ENCODE measurements around the gene ZBTB40. TPM values are rescaled to one million over a fixed set of nuclear protein-coding genes. Genes with fewer than 3 reads are reported as not detected.

The ZBTB40 gene
- total RNA-seq, 4 donors from 2014 or later, result 13.8 to 21.1 (median 18.4) TPM

DNA sequence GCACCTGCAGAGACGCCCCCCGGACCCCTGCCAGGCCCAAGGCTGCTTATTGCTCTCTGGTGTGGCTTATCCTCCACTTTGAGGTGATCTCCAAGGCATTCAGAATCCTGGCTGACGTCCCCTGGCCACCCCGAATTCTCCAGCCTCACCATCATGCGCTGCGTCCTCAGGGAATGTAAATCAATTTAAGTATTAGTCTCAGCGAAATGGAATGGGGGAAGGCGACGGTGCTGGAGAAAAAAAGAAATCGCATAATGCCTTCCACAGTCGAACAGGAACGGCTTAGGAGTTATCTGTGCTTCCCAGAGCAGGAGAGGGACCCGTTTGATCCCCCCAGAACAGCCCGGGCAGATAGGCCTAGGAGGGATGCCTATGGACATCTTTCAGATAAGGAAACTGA lies 114.5 kb downstream of the ZBTB40 start:
- no peaks in the 10 kb centered on the region for H3K36me3 ChIP-seq
- DNase-seq (ENCODE audit: extremely low spot score), result no peak
- H3K27ac ChIP-seq (replicated peaks in 1 of 4), result no peak overlapping the region
- intact Hi-C loops (cut with DNase I), result no loop called here
- H3K27me3 ChIP-seq, result peaks cover 0 to 92% (median 16%) of the 10 kb centered on the region in 4 donors
- TF ChIP-seq POLR2A (IDR thresholded peaks at IDR 0.05; ENCODE audit: low read depth) (no peak), POLR2AphosphoS5 (IDR thresholded peaks at IDR 0.05) (no peak), EP300 (IDR thresholded peaks at IDR 0.05) (no peak)
- TF ChIP-seq, protein P1, sequence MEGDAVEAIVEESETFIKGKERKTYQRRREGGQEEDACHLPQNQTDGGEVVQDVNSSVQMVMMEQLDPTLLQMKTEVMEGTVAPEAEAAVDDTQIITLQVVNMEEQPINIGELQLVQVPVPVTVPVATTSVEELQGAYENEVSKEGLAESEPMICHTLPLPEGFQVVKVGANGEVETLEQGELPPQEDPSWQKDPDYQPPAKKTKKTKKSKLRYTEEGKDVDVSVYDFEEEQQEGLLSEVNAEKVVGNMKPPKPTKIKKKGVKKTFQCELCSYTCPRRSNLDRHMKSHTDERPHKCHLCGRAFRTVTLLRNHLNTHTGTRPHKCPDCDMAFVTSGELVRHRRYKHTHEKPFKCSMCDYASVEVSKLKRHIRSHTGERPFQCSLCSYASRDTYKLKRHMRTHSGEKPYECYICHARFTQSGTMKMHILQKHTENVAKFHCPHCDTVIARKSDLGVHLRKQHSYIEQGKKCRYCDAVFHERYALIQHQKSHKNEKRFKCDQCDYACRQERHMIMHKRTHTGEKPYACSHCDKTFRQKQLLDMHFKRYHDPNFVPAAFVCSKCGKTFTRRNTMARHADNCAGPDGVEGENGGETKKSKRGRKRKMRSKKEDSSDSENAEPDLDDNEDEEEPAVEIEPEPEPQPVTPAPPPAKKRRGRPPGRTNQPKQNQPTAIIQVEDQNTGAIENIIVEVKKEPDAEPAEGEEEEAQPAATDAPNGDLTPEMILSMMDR (IDR thresholded peaks at IDR 0.05), result no peak
- no peak overlapping the region for H3K4me3 ChIP-seq
- H3K4me1 ChIP-seq, result peaks cover 0 to 13% (median 6%) of the 10 kb centered on the region in 4 donors
- WGBS, result 79% methylated on average over 14 of the region's 14 CpGs
- no peaks in the 10 kb centered on the region for H3K9me3 ChIP-seq

DNA sequence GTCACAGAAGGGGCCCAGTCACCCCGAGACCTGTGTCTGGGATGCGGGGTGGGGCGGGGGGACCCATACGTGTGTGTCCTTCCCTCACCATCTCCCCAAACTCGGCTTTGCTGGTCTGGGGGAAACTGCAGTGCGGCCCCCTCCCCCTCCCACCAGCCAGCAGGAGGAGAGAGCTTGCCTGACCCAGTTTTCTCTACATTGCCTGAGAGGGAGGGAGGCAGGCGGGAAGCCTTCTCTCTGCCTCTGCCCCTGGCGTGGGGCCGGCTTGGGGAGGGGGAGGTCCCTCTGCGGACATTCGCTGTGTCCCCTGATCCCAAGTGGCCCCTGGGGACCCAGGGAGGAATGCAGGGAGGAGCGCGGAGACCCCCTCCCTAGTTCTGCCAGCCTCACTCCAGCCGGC lies 115.5 kb downstream of the ZBTB40 start:
- WGBS, result 50% methylated on average over 1 of the region's 14 CpGs

DNA sequence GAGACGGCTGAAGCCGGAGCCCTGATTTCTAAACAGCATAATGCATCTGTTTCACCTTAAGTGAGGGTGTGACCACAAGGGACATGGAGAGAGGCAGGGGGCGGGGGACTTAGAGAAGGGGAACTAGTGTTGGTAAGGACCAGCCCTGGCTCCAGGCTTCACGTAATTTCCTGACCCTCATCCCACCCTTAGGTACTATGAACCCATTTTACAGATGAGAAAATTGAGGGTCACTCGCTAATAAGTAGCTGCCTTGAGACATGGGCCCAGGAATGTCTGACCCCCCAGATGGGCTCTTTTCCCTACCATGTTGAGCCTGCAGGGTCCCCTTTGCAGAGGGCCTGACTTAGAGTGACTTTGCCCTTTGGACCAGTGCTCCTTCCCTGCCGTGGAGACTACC lies 116.3 kb downstream of the ZBTB40 start:
- intact Hi-C loops (cut with DNase I), result no loop called here
- no peak for DNase-seq (ENCODE audit: extremely low spot score)
- Histone ChIP-seq H3K27me3 (peaks cover 0 to 91% (median 11%) of the 10 kb centered on the region in 4 donors), H3K4me3 (no peak overlapping the region), H3K27ac (replicated peaks in 1 of 4) (no peak overlapping the region), H3K9me3 (no peaks in the 10 kb centered on the region), H3K36me3 (no peaks in the 10 kb centered on the region), H3K4me1 (peaks cover 0 to 9% (median 4%) of the 10 kb centered on the region in 4 donors)
- WGBS, result 82% methylated on average over 6 of the region's 6 CpGs
- TF ChIP-seq POLR2AphosphoS5 (IDR thresholded peaks at IDR 0.05), result no peak
- TF ChIP-seq EP300 (IDR thresholded peaks at IDR 0.05), result no peak
- TF ChIP-seq, protein P1 (IDR thresholded peaks at IDR 0.05), result no peak
- no peak for TF ChIP-seq POLR2A (IDR thresholded peaks at IDR 0.05; ENCODE audit: low read depth)

More for the DNA sequence above, 115.5 kb downstream of the ZBTB40 start:
- Histone ChIP-seq H3K4me3 (no peak overlapping the region), H3K9me3 (no peaks in the 10 kb centered on the region), H3K27ac (replicated peaks in 1 of 4) (no peak overlapping the region), H3K36me3 (no peaks in the 10 kb centered on the region), H3K27me3 (peaks cover 0 to 91% (median 15%) of the 10 kb centered on the region in 4 donors), H3K4me1 (peaks cover 0 to 13% (median 6%) of the 10 kb centered on the region in 4 donors)
- no peak for DNase-seq (ENCODE audit: extremely low spot score)
- intact Hi-C loops (cut with DNase I), result no loop called here
- TF ChIP-seq POLR2A (IDR thresholded peaks at IDR 0.05; ENCODE audit: low read depth) (no peak), POLR2AphosphoS5 (IDR thresholded peaks at IDR 0.05) (no peak), EP300 (IDR thresholded peaks at IDR 0.05) (no peak)
- TF ChIP-seq, protein P1 (IDR thresholded peaks at IDR 0.05), result no peak

DNA sequence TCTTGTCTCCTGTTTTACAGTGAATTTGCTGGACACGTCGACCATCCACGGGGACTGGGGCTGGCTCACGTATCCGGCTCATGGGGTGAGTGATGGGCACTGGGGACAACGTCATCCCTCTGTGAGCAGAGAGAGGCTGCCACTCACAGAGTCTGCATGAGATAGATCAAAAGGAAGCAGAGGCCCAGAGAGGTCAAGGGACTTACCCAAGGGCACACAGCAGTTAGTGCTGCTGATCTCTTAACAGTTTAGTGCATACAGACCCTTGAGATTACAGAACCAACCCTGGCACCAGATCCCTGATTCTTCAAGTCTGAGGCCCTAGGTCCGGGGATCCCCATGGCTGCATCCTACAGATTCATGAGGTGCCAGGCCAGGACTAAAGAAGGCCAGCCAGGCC lies 117.6 kb downstream of the ZBTB40 start:
- intact Hi-C loops (cut with DNase I), result no loop called here
- no peak for DNase-seq (ENCODE audit: extremely low spot score)
- Histone ChIP-seq H3K36me3 (no peaks in the 10 kb centered on the region), H3K27ac (replicated peaks in 1 of 4) (no peak overlapping the region), H3K4me3 (no peak overlapping the region), H3K4me1 (no peaks in the 10 kb centered on the region), H3K9me3 (no peaks in the 10 kb centered on the region), H3K27me3 (peaks cover 0 to 92% (median 5%) of the 10 kb centered on the region in 4 donors)
- WGBS, result 90% methylated on average over 7 of the region's 7 CpGs
- TF ChIP-seq POLR2AphosphoS5 (IDR thresholded peaks at IDR 0.05), result no peak
- TF ChIP-seq POLR2A (IDR thresholded peaks at IDR 0.05; ENCODE audit: low read depth), result no peak
- TF ChIP-seq, protein P1 (IDR thresholded peaks at IDR 0.05), result no peak
- TF ChIP-seq EP300 (IDR thresholded peaks at IDR 0.05), result no peak

Measured in esophagus muscularis mucosa (tissue), 4 donors.